IMR-90 (cell line): ENCODE data around the gene COX14. TPM values are rescaled to one million over a fixed set of nuclear protein-coding genes. Genes with fewer than 3 reads are reported as not detected.

ENCODE experiments used
- ATAC-seq: fragments of 200-7000 bp; cut with Tn5 transposase; 2 replicates; pipeline ENCODE4 v1.9.1; 2020; ENCODE audit warnings: low read depth, mild to moderate bottlenecking, moderate library complexity
- BruUV-seq: library from RNA; stranded (reverse); fragments of 400-500 nt; replicated peaks from 2 replicates; lab custom pipeline; 2021; lab: Mats Ljungman, UMichigan
- CTCF ChIA-PET: fragments of 300-600 bp; formaldehyde crosslinking; extraction: SDS; loops from one replicate; lab custom pipeline; 2021; ENCODE audit warnings: antibody characterized with exemption; lab: Yijun Ruan, JAX
- POLR2A ChIA-PET: fragments of 300-600 bp; sonication (Branson Sonifier 250); formaldehyde crosslinking; loops from one replicate; lab custom pipeline; 2022; ENCODE audit warnings: antibody characterized with exemption; ENCODE audit not compliant: unreplicated experiment; lab: Charles Lee
- DNase-seq: peaks from one replicate; pipeline ENCODE4 v3.0.0; 2013
- H2AFZ ChIP-seq: replicated peaks from 2 replicates; pipeline ENCODE3; 2013; ENCODE audit warnings: low read length, mild to moderate bottlenecking; ENCODE audit not compliant: poor library complexity
- H2AK5ac ChIP-seq: 2 replicates; pipeline ENCODE4 v1.6.1; 2013; ENCODE audit warnings: low read depth, low read length, inconsistent platforms
- H2AK9ac ChIP-seq: replicated peaks from 2 replicates; pipeline ENCODE3; 2013; ENCODE audit warnings: mild to moderate bottlenecking, low read depth, low read length, moderate library complexity; ENCODE audit not compliant: poor library complexity
- H2BK120ac ChIP-seq: 2 replicates; pipeline ENCODE4 v1.6.1; 2013; ENCODE audit warnings: low read depth, low read length, inconsistent platforms
- H2BK15ac ChIP-seq: 3 replicates; pipeline ENCODE4 v1.6.1; 2013; ENCODE audit warnings: low read depth, low read length, inconsistent platforms
- H2BK20ac ChIP-seq: 2 replicates; pipeline ENCODE4 v1.6.1; 2013; ENCODE audit warnings: low read depth, mild to moderate bottlenecking, inconsistent platforms, low read length, moderate library complexity
- H2BK5ac ChIP-seq: 2 replicates; pipeline ENCODE4 v1.6.1; 2013; ENCODE audit warnings: mild to moderate bottlenecking, low read depth, low read length, inconsistent platforms; ENCODE audit not compliant: poor library complexity, severe bottlenecking
- H3K14ac ChIP-seq: replicated peaks from 2 replicates; pipeline ENCODE4 v1.6.1; 2013; ENCODE audit warnings: low read depth, low read length, inconsistent platforms
- H3K18ac ChIP-seq: 2 replicates; pipeline ENCODE4 v1.6.1; 2013; ENCODE audit warnings: low read depth, low read length, control low read depth
- H3K23ac ChIP-seq: 2 replicates; pipeline ENCODE4 v1.6.1; 2013; ENCODE audit warnings: low read depth, low read length, inconsistent platforms
- H3K27ac ChIP-seq: 2 replicates; pipeline ENCODE4 v1.5.1; 2013; ENCODE audit warnings: mild to moderate bottlenecking, control low read depth, low read length; ENCODE audit not compliant: insufficient read depth
- H3K27me3 ChIP-seq: 2 replicates; pipeline ENCODE4 v1.6.1; 2013; ENCODE audit warnings: low read length; ENCODE audit not compliant: control insufficient read depth, insufficient read depth
- H3K36me3 ChIP-seq: 2 replicates; pipeline ENCODE4 v1.6.1; 2013; ENCODE audit warnings: low read length, mixed read lengths; ENCODE audit not compliant: control insufficient read depth, insufficient read depth
- H3K4ac ChIP-seq: 2 replicates; pipeline ENCODE4 v1.6.1; 2013; ENCODE audit warnings: low read depth, low read length, inconsistent platforms
- H3K4me1 ChIP-seq: 2 replicates; pipeline ENCODE4 v1.6.1; 2013; ENCODE audit warnings: low read length, mixed read lengths; ENCODE audit not compliant: control insufficient read depth, insufficient read depth
- H3K4me2 ChIP-seq: 2 replicates; pipeline ENCODE4 v1.6.1; 2013; ENCODE audit warnings: low read depth, mild to moderate bottlenecking, control low read depth, low read length, moderate library complexity
- H3K4me3 ChIP-seq: 2 replicates; pipeline ENCODE4 v1.5.1; 2013; ENCODE audit warnings: low read depth, mild to moderate bottlenecking, control low read depth, low read length, moderate library complexity; ENCODE audit not compliant: insufficient read depth
- H3K56ac ChIP-seq: 2 replicates; pipeline ENCODE4 v1.6.1; 2013; ENCODE audit warnings: low read length, inconsistent platforms; ENCODE audit not compliant: insufficient read depth; ENCODE audit errors: extremely low read depth
- H3K79me1 ChIP-seq, 2 experiments: 2 replicates each; pipeline ENCODE4 v1.6.1; 2013; ENCODE audit warnings: low read length in 2 of 2, inconsistent platforms in 1 of 2, low read depth in 1 of 2
- H3K9ac ChIP-seq: 2 replicates; pipeline ENCODE4 v1.6.1; 2013; ENCODE audit warnings: low read depth, low read length, control low read depth
- H3K9me1 ChIP-seq: 2 replicates; pipeline ENCODE4 v1.6.1; 2013; ENCODE audit warnings: low read length, inconsistent platforms; ENCODE audit not compliant: insufficient read depth
- H3K9me3 ChIP-seq: 2 replicates; pipeline ENCODE4 v1.6.1; 2013; ENCODE audit warnings: low read length; ENCODE audit not compliant: control insufficient read depth, insufficient read depth
- H4K20me1 ChIP-seq: 2 replicates; pipeline ENCODE4 v1.6.1; 2013; ENCODE audit warnings: low read length, inconsistent platforms; ENCODE audit not compliant: insufficient read depth
- H4K5ac ChIP-seq: 2 replicates; pipeline ENCODE4 v1.6.1; 2013; ENCODE audit warnings: mild to moderate bottlenecking, low read depth, low read length, control low read depth
- H4K8ac ChIP-seq, 2 experiments: 2 replicates each; pipeline ENCODE4 v1.6.1; 2013; ENCODE audit warnings: low read depth in 2 of 2, low read length in 2 of 2, control low read depth in 1 of 2, inconsistent platforms in 1 of 2
- H4K91ac ChIP-seq: 2 replicates; pipeline ENCODE4 v1.6.1; 2013; ENCODE audit warnings: low read depth, low read length, inconsistent platforms; ENCODE audit not compliant: insufficient read depth
- MAFK ChIP-seq: IDR thresholded peaks from 2 replicates; pipeline ENCODE4 v1.6.1; 2012; ENCODE audit warnings: low read depth, low read length, improper control_type of control experiment
- RAD21 ChIP-seq: IDR thresholded peaks from 2 replicates; pipeline ENCODE4 v1.6.1; 2012; ENCODE audit warnings: low read length, improper control_type of control experiment
- WGBS, 2 experiments: methylation state at CpG; one replicate each; pipeline versions ENCODE4 v1.1.5 to v1.1.7; 2013; ENCODE audit warnings: missing lambda C conversion rate in 2 of 2; ENCODE audit not compliant: insufficient read length in 1 of 2; ENCODE audit errors: extremely low coverage in 2 of 2; 5-methylcytosine and 5-hydroxymethylcytosine counted together
- dilution Hi-C: fragments of 300-500 bp; cut with HindIII; formaldehyde crosslinking; loops from one replicate; pipeline ENCODE4 v1.14.3; 2018; ENCODE audit warnings: low sequenced_read_pairs; ENCODE audit not compliant: unreplicated experiment
- in situ Hi-C: fragments of 300-500 bp; cut with MboI; formaldehyde crosslinking; loops from 3 replicates; pipeline ENCODE4 v1.14.3; 2019; ENCODE audit warnings: low sequenced_read_pairs, inconsistent platforms, mixed read lengths
- intact Hi-C: fragments of 100-400 bp; cut with micrococcal nuclease; formaldehyde crosslinking; loops from 2 replicates; pipeline ENCODE4 v1.10.0; 2022
- polyA plus RNA-seq, 3 experiments: library from polyadenylated mRNA; depleted of rRNA; stranded (reverse); fragments of >200 nt; gene quantifications; 2 replicates each; pipeline ENCODE4 v1.2.3, GENCODE V29; 2012; ENCODE audit warnings: low replicate concordance in 1 of 3
- total RNA-seq: library from RNA; depleted of rRNA; stranded (reverse); fragments of >200 nt; gene quantifications from 2 replicates; pipeline ENCODE4 v1.2.3, GENCODE V29; 2012

Gene COX14
- total and polyA plus RNA-seq, 2 of the 4 experiments (the other 2 are of a cell fraction): 30.8 to 81.8 TPM

GRCh38 chr12:50120521-50120920 is 8.5 kb downstream of the COX14 start:
- Histone ChIP-seq H2BK15ac (no peak overlapping the region), H2AK5ac (no peak overlapping the region), H3K56ac (no peak overlapping the region), H4K8ac (no peak overlapping the region), H4K5ac (no peak overlapping the region), H2BK5ac (no peak overlapping the region), H3K9me3 (no peaks in the 10 kb centered on the region), H2AK9ac (no peak overlapping the region), H3K4me2 (no peak overlapping the region), H3K9me1 (peaks cover 9% of the 10 kb centered on the region; the same call in 1 of the 2 replicates), H3K27me3 (no peaks in the 10 kb centered on the region), H2AFZ (no peak overlapping the region), H3K79me1 (peaks cover 25 to 71% of the 10 kb centered on the region in 2 experiments), H3K4me3 (no peak overlapping the region), H3K23ac (no peak overlapping the region), H2BK20ac (no peak overlapping the region), H3K4me1 (no peaks in the 10 kb centered on the region), H3K27ac (no peak overlapping the region), H4K20me1 (no peaks in the 10 kb centered on the region; the same call in 1 of the 2 replicates), H3K9ac (no peak overlapping the region), H3K18ac (no peak overlapping the region), H4K91ac (no peak overlapping the region), H3K14ac (no peak overlapping the region), H3K4ac (no peak overlapping the region), H3K36me3 (peaks cover 26% of the 10 kb centered on the region), H2BK120ac (no peak overlapping the region)
- POLR2A ChIA-PET: no interaction called here
- intact Hi-C loops: no loop called here
- no TSS peak for BruUV-seq
- ATAC-seq (no peak), DNase-seq (no peak)
- 89% methylated on average over 3 of the region's 3 CpGs; no CpG with 5 or more reads in 1 of the 2 experiments for WGBS, 2 experiments
- CTCF ChIA-PET: interaction anchor here (1.2 kb wide), 1 partner anchor 10 kb away, joined by 3 read pairs; no protein-coding TSS in a partner anchor
- dilution Hi-C loops: no loop called here
- in situ Hi-C loops: no loop called here
- TF ChIP-seq RAD21: no peak
- no peak for TF ChIP-seq MAFK
